Chondrocyte (in vitro differentiated cells): ENCODE data around the gene MOCS1. TPM values are rescaled to one million over a fixed set of nuclear protein-coding genes. Genes with fewer than 3 reads are reported as not detected.

Source experiments
- DNase-seq: peaks from one replicate; pipeline ENCODE4 v3.0.0; 2021; ENCODE audit warnings: mixed read lengths, low spot score
- H3K27ac Mint-ChIP-seq: one replicate; pipeline ENCODE4 v1.8.0; 2021; ENCODE audit warnings: mild to moderate bottlenecking, moderate library complexity, mixed read lengths; ENCODE audit not compliant: unreplicated experiment
- H3K27me3 Mint-ChIP-seq: 2 replicates; pipeline ENCODE4 v1.8.0; 2021; ENCODE audit warnings: low read depth, mixed read lengths
- H3K36me3 Mint-ChIP-seq: 2 replicates; pipeline ENCODE4 v1.8.0; 2021; ENCODE audit warnings: low read depth, mixed read lengths
- H3K4me1 Mint-ChIP-seq: 2 replicates; pipeline ENCODE4 v1.8.0; 2021; ENCODE audit warnings: low read depth, mild to moderate bottlenecking, mixed read lengths
- H3K4me3 Mint-ChIP-seq: one replicate; pipeline ENCODE4 v1.8.0; 2021; ENCODE audit warnings: mild to moderate bottlenecking, moderate library complexity, mixed read lengths; ENCODE audit not compliant: unreplicated experiment
- H3K9me3 Mint-ChIP-seq: 2 replicates; pipeline ENCODE4 v1.8.0; 2021; ENCODE audit warnings: low read depth, mixed read lengths
- total RNA-seq: library from RNA; stranded (reverse); gene quantifications from 3 replicates; pipeline ENCODE4 v1.2.1, GENCODE V29; 2021
- TF ChIP-seq, protein P1 (sequence below): fragments of 200-600 bp; sonication (generic); IDR thresholded peaks from 2 replicates; pipeline ENCODE4 v1.5.0; 2021; ENCODE audit warnings: antibody characterized with exemption, mild to moderate bottlenecking, moderate library complexity

Gene MOCS1
- total RNA-seq, 1 donor from 2014 or later: 35.2 TPM

DNA sequence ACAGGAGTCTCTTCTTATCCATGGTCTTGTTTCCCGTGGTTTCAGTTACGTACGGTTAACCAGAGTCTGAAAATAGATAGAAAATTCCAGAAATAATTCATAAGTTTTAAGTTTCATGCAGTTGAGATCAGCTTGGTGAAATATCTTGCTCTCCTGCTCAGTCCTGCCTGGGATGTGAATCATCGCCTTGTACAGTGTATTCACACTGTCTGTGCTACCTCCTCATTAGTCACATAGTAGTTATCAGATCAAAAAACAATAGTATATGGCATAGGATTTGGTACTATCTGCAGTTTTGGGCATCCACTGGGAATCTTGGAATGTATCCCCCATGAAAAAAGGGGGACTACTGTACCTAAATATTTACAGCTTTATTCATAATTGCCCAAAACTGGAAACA lies 22.7 kb upstream of the MOCS1 start:
- Mint-ChIP-seq H3K4me1 (peaks cover 20% of the 10 kb centered on the region), H3K27me3 (no peaks in the 10 kb centered on the region), H3K9me3 (peaks cover 10% of the 10 kb centered on the region), H3K4me3 (no peak overlapping the region), H3K27ac (peak overlapping the region; percentile 66), H3K36me3 (no peaks in the 10 kb centered on the region)
- DNase-seq: no peak
- TF ChIP-seq, protein P1, sequence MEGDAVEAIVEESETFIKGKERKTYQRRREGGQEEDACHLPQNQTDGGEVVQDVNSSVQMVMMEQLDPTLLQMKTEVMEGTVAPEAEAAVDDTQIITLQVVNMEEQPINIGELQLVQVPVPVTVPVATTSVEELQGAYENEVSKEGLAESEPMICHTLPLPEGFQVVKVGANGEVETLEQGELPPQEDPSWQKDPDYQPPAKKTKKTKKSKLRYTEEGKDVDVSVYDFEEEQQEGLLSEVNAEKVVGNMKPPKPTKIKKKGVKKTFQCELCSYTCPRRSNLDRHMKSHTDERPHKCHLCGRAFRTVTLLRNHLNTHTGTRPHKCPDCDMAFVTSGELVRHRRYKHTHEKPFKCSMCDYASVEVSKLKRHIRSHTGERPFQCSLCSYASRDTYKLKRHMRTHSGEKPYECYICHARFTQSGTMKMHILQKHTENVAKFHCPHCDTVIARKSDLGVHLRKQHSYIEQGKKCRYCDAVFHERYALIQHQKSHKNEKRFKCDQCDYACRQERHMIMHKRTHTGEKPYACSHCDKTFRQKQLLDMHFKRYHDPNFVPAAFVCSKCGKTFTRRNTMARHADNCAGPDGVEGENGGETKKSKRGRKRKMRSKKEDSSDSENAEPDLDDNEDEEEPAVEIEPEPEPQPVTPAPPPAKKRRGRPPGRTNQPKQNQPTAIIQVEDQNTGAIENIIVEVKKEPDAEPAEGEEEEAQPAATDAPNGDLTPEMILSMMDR: no peak

DNA sequence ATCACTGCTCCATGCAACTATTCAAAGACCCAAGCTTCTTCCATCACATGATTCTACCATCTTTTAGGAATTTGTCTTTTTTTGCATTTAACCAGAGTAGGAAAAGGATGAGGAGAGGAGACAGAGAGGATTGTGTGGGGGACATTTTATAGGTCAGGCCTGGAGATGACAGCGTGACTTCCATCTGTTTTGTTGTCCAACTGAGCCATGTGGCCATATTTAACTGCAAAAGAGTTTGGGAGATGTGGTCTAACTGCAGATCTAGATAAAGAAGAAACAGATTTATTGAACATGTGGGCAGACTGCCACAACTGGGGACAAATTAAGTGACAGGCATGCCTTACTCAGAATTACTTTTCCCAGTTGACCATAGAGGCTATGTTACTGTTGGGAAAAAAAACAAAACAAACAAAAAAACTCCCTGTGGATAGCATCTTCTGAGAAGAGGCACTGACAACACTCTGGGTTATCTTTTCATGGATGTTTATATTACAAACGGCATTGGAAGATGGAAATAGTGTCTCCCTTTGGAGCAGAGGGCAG lies 18.9 kb upstream of the MOCS1 start:
- no peak for DNase-seq
- Mint-ChIP-seq H3K27ac (no peak overlapping the region), H3K4me1 (peaks cover 9% of the 10 kb centered on the region)

DNA sequence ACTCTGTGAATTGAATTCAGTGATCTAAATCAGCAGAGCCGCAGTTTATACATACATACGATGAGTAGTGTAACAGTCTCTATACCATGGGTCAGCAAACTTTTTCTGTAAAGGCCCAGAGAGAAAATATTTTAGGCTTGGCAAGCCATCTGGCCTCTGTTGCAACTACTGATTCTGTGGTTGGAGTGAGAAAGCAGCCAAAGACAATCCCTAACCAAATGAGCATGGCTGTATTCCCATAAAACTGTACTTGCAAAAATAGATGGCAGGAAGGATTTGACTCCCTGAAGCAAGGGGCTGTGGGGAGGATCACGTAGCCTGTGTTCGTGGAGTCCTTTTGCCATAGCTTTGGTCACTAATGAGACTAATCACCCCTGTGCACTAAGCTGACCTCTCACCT lies 17.9 kb upstream of the MOCS1 start:
- TF ChIP-seq, protein P1: no peak
- Mint-ChIP-seq H3K9me3 (peaks cover 8% of the 10 kb centered on the region), H3K27ac (no peak overlapping the region), H3K4me3 (no peak overlapping the region), H3K4me1 (peaks cover 8% of the 10 kb centered on the region), H3K36me3 (no peaks in the 10 kb centered on the region), H3K27me3 (peaks cover 3% of the 10 kb centered on the region)
- no peak for DNase-seq

More for the DNA sequence above, 18.9 kb upstream of the MOCS1 start:
- TF ChIP-seq, protein P1: no peak
- H3K9me3 Mint-ChIP-seq: peaks cover 10% of the 10 kb centered on the region
- H3K36me3 Mint-ChIP-seq: no peaks in the 10 kb centered on the region
- H3K4me3 Mint-ChIP-seq: no peak overlapping the region
- H3K27me3 Mint-ChIP-seq: no peaks in the 10 kb centered on the region

DNA sequence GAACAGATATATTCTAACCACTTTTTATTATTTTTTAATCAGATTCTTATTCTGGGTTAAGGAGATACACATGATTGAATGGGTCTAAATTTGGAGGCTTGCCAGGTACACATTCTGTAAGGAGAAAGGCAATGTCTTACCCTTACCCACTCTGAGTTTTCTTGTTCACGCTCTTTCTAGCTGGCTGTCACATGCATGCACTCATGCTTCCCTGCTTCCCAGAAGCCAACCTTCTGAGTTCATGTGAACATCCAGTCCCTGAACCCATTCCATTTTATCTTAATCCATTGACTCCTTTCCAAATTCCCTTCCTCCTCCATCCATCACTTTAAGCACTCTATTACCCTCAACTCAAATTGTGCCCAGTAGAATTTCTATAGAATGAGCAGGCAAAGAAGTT lies 17.5 kb upstream of the MOCS1 start:
- H3K27me3 Mint-ChIP-seq: peaks cover 3% of the 10 kb centered on the region
- H3K27ac Mint-ChIP-seq: no peak overlapping the region
- H3K4me1 Mint-ChIP-seq: peaks cover 3% of the 10 kb centered on the region
- DNase-seq: no peak
- H3K9me3 Mint-ChIP-seq: peaks cover 4% of the 10 kb centered on the region
- H3K4me3 Mint-ChIP-seq: no peak overlapping the region
- H3K36me3 Mint-ChIP-seq: no peaks in the 10 kb centered on the region
- TF ChIP-seq, protein P1: no peak

DNA sequence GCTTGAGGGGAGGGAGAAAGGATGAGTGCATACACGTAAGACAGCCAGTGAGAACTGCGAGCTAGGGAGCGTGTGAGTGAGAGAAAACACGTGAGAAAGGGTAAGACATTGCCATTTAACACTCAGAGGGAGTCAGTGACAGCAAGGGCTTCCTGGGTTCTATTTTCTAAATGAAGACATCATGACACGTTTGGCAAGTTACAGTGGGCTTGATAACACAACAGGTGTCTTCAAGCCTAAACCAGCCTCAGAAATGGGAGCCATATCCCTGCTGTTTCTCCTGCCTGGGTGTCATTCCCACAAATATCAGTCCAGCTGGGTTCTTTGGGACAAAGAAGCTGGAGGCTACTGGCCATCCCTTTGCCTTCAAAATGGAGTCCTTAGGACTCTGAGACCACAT lies 16.9 kb upstream of the MOCS1 start:
- no peak overlapping the region for H3K27ac Mint-ChIP-seq
- TF ChIP-seq, protein P1: no peak
- H3K4me3 Mint-ChIP-seq: no peak overlapping the region
- H3K27me3 Mint-ChIP-seq: peaks cover 3% of the 10 kb centered on the region
- H3K4me1 Mint-ChIP-seq: no peaks in the 10 kb centered on the region
- no peak for DNase-seq
- H3K36me3 Mint-ChIP-seq: no peaks in the 10 kb centered on the region
- H3K9me3 Mint-ChIP-seq: no peaks in the 10 kb centered on the region
